GM12873 (cell line): Measurements from ENCODE around the gene TNNI3K.

ENCODE experiments used
- CTCF ChIP-seq: IDR thresholded peaks from 2 replicates; pipeline ENCODE4 v1.5.1; 2012; ENCODE audit warnings: low read depth, mild to moderate bottlenecking, moderate library complexity, low read length, control low read depth; ENCODE audit not compliant: insufficient read depth; ENCODE audit errors: missing control alignments

TNNI3K gene

GRCh38 chr1:74463333-74463988, 228.3 kb downstream of the TNNI3K start:
- no peak for TF ChIP-seq CTCF

- no peak for TF ChIP-seq CTCF
These were observed 228.8 kb downstream of the TNNI3K start for GRCh38 chr1:74464037-74464436.

- TF ChIP-seq CTCF: no peak
These were observed 230.1 kb downstream of the TNNI3K start for GRCh38 chr1:74465193-74465681.

GRCh38 chr1:74467786-74468377, 232.7 kb downstream of the TNNI3K start:
- no peak for TF ChIP-seq CTCF

GRCh38 chr1:74468982-74469603, 233.9 kb downstream of the TNNI3K start:
- TF ChIP-seq CTCF: peak; percentile 46

GRCh38 chr1:74470251-74470650, 235.1 kb downstream of the TNNI3K start:
- TF ChIP-seq CTCF: no peak

GRCh38 chr1:74470936-74471335, 235.7 kb downstream of the TNNI3K start:
- no peak for TF ChIP-seq CTCF
